H9 (cell line): ENCODE results near the gene FCSK. TPM values are rescaled to one million over a fixed set of nuclear protein-coding genes. Genes with fewer than 3 reads are reported as not detected.

ENCODE experiments used
- DNase-seq: peaks from one replicate; pipeline ENCODE4 v3.0.0-alpha.2; 2017
- H2AFZ ChIP-seq: one replicate; pipeline ENCODE4 v1.6.1; 2013; ENCODE audit warnings: mild to moderate bottlenecking, low read length, control low read depth, moderate library complexity
- H2AK5ac ChIP-seq: 2 replicates; pipeline ENCODE4 v1.6.1; 2013; ENCODE audit warnings: low read length, control low read depth, mixed read lengths; ENCODE audit not compliant: insufficient read length
- H2BK120ac ChIP-seq: one replicate; pipeline ENCODE4 v1.6.1; 2013; ENCODE audit warnings: low read depth, mild to moderate bottlenecking, low read length, control low read depth, inconsistent platforms; ENCODE audit not compliant: poor library complexity, severe bottlenecking
- H2BK12ac ChIP-seq: 2 replicates; pipeline ENCODE4 v1.6.1; 2013; ENCODE audit warnings: low read length, control low read depth, mixed read lengths, low read depth; ENCODE audit not compliant: insufficient read length
- H2BK15ac ChIP-seq: 2 replicates; pipeline ENCODE4 v1.6.1; 2013; ENCODE audit warnings: low read depth, low read length, control low read depth
- H2BK20ac ChIP-seq: one replicate; pipeline ENCODE4 v1.6.1; 2013; ENCODE audit warnings: low read depth, mild to moderate bottlenecking, low read length, control low read depth, inconsistent platforms; ENCODE audit not compliant: poor library complexity, severe bottlenecking
- H2BK5ac ChIP-seq: 2 replicates; pipeline ENCODE4 v1.6.1; 2013; ENCODE audit warnings: low read length, control low read depth, mixed read lengths; ENCODE audit not compliant: insufficient read length
- H3K14ac ChIP-seq: 2 replicates; pipeline ENCODE4 v1.6.1; 2013; ENCODE audit warnings: low read length, control low read depth; ENCODE audit not compliant: insufficient read depth
- H3K18ac ChIP-seq: 2 replicates; pipeline ENCODE4 v1.6.1; 2013; ENCODE audit warnings: low read depth, mild to moderate bottlenecking, mixed read lengths, low read length, control low read depth; ENCODE audit not compliant: insufficient read length
- H3K23ac ChIP-seq: 2 replicates; pipeline ENCODE4 v1.6.1; 2013; ENCODE audit warnings: low read length, control low read depth, mixed read lengths, low read depth; ENCODE audit not compliant: insufficient read length
- H3K23me2 ChIP-seq: 2 replicates; pipeline ENCODE4 v1.6.1; 2013; ENCODE audit warnings: low read depth, mild to moderate bottlenecking, mixed read lengths, low read length, control low read depth; ENCODE audit not compliant: insufficient read length, poor library complexity, severe bottlenecking
- H3K27ac ChIP-seq: 2 replicates; pipeline ENCODE4 v1.5.1; 2013; ENCODE audit warnings: low read length, control low read depth, mixed read lengths, low read depth; ENCODE audit not compliant: insufficient read length
- H3K27me3 ChIP-seq: 2 replicates; pipeline ENCODE4 v1.6.1; 2013; ENCODE audit warnings: low read length, control low read depth, inconsistent platforms; ENCODE audit not compliant: insufficient read depth
- H3K4ac ChIP-seq: 2 replicates; pipeline ENCODE4 v1.6.1; 2013; ENCODE audit warnings: low read depth, mild to moderate bottlenecking, control low read depth, inconsistent platforms, low read length, moderate library complexity
- H3K4me1 ChIP-seq: 2 replicates; pipeline ENCODE4 v1.6.1; 2013; ENCODE audit warnings: low read length, control low read depth, inconsistent platforms; ENCODE audit not compliant: insufficient read depth
- H3K4me2 ChIP-seq: 2 replicates; pipeline ENCODE4 v1.6.1; 2013; ENCODE audit warnings: low read length, control low read depth, mixed read lengths; ENCODE audit not compliant: insufficient read length, insufficient read depth
- H3K56ac ChIP-seq: 2 replicates; pipeline ENCODE4 v1.6.1; 2013; ENCODE audit warnings: low read depth, mild to moderate bottlenecking, mixed read lengths, low read length, control low read depth; ENCODE audit not compliant: insufficient read length
- H3K79me1 ChIP-seq: 2 replicates; pipeline ENCODE4 v1.6.1; 2013; ENCODE audit warnings: low read depth, mild to moderate bottlenecking, moderate library complexity, low read length, control low read depth, inconsistent platforms; ENCODE audit not compliant: insufficient read depth, poor library complexity, severe bottlenecking
- H3K79me2 ChIP-seq: 2 replicates; pipeline ENCODE4 v1.6.1; 2013; ENCODE audit warnings: low read length, control low read depth, inconsistent platforms; ENCODE audit not compliant: insufficient read depth
- H3K9ac ChIP-seq: 2 replicates; pipeline ENCODE4 v1.6.1; 2013; ENCODE audit warnings: low read length, control low read depth, mixed read lengths; ENCODE audit not compliant: insufficient read length; ENCODE audit errors: extremely low read depth
- H3K9me3 ChIP-seq: one replicate; pipeline ENCODE4 v1.6.1; 2013; ENCODE audit warnings: low read depth, low read length, inconsistent platforms; ENCODE audit not compliant: control insufficient read depth
- H3T11ph ChIP-seq: one replicate; pipeline ENCODE4 v1.6.1; 2013; ENCODE audit warnings: mild to moderate bottlenecking, low read length, control low read depth, inconsistent platforms
- H4K20me1 ChIP-seq: one replicate; pipeline ENCODE4 v1.6.1; 2013; ENCODE audit not compliant: control insufficient read depth, insufficient read length, insufficient read depth
- H4K5ac ChIP-seq: 2 replicates; pipeline ENCODE4 v1.6.1; 2013; ENCODE audit warnings: low read depth, mild to moderate bottlenecking, mixed read lengths, low read length, control low read depth; ENCODE audit not compliant: insufficient read length
- H4K8ac ChIP-seq: replicated peaks from 2 replicates; pipeline ENCODE4 v1.6.1; 2013; ENCODE audit warnings: low read length, control low read depth, mixed read lengths, low read depth; ENCODE audit not compliant: insufficient read length
- H4K91ac ChIP-seq: 2 replicates; pipeline ENCODE4 v1.6.1; 2013; ENCODE audit warnings: low read depth, mild to moderate bottlenecking, moderate library complexity, mixed read lengths, low read length, control low read depth; ENCODE audit not compliant: insufficient read length
- H3K27ac Mint-ChIP-seq, 3 experiments: 2 replicates in 2 of 3; 3 replicates in 1 of 3; pipeline ENCODE4 v1.8.0; 2020 to 2021; ENCODE audit warnings: mixed read lengths in 3 of 3, mild to moderate bottlenecking in 1 of 3, moderate library complexity in 1 of 3
- H3K27me3 Mint-ChIP-seq: 2 replicates; pipeline ENCODE4 v1.8.0; 2021; ENCODE audit warnings: low read depth, mild to moderate bottlenecking, moderate library complexity, mixed read lengths
- H3K36me3 Mint-ChIP-seq, 3 experiments: 2 replicates in 2 of 3; 3 replicates in 1 of 3; pipeline ENCODE4 v1.8.0; 2020 to 2021; ENCODE audit warnings: low read depth in 3 of 3, mixed read lengths in 3 of 3; ENCODE audit not compliant: insufficient read depth in 1 of 3
- H3K4me1 Mint-ChIP-seq, 2 experiments: 2 replicates each; pipeline ENCODE4 v1.8.0; 2020; ENCODE audit warnings: mixed read lengths in 2 of 2
- H3K4me3 Mint-ChIP-seq, 2 experiments: 2 replicates in 1 of 2; 3 replicates in 1 of 2; pipeline ENCODE4 v1.8.0; 2020 to 2021; ENCODE audit warnings: mild to moderate bottlenecking in 2 of 2, mixed read lengths in 2 of 2, moderate library complexity in 1 of 2
- H3K9me3 Mint-ChIP-seq, 2 experiments: 2 replicates in 1 of 2; 3 replicates in 1 of 2; pipeline ENCODE4 v1.8.0; 2020; ENCODE audit warnings: mild to moderate bottlenecking in 2 of 2, mixed read lengths in 2 of 2, moderate library complexity in 1 of 2
- CTCF ChIP-seq: fragments of 200-600 bp; sonication (generic); conservative IDR thresholded peaks from 3 replicates; pipeline ENCODE4 v1.8.0; 2021; ENCODE audit warnings: antibody characterized with exemption, mild to moderate bottlenecking
- WGBS: extraction: QIAGEN DNeasy Blood & Tissue Kit; methylation state at CpG from one replicate; pipeline ENCODE4 v1.1.7; 2013; ENCODE audit warnings: missing lambda C conversion rate, low lambda C conversion rate, mixed read lengths; ENCODE audit not compliant: insufficient read length; ENCODE audit errors: extremely low coverage; 5-methylcytosine and 5-hydroxymethylcytosine counted together
- total RNA-seq: library from RNA; stranded (reverse); gene quantifications from 2 replicates; pipeline ENCODE4 v1.2.1, GENCODE V29; 2021

The FCSK gene
- total RNA-seq, 1 experiment from 2014 or later, result 6.5 TPM

- Histone ChIP-seq H3K23me2 (peaks cover 8% of the 10 kb centered on the region), H3K9ac (peak overlapping the region; percentile 7), H3K27ac (peak overlapping the region; percentile 95), H3K27me3 (no peaks in the 10 kb centered on the region), H3K23ac (no peak overlapping the region), H3K18ac (peak overlapping the region; percentile 16), H4K5ac (peak overlapping the region; percentile 81), H4K8ac (no peak overlapping the region), H3K9me3 (no peaks in the 10 kb centered on the region), H3K4me1 (peaks cover 21% of the 10 kb centered on the region), H3K79me2 (peaks cover 17% of the 10 kb centered on the region; the same call in 1 of the 2 replicates), H3K79me1 (no peaks in the 10 kb centered on the region), H3K4ac (peak overlapping the region; percentile 76), H2AK5ac (peak overlapping the region; percentile 99), H2BK5ac (peak overlapping the region; percentile 62), H2AFZ (no peak overlapping the region), H2BK120ac (no peak overlapping the region), H2BK15ac (no peak overlapping the region), H3K14ac (peak overlapping the region; percentile 74), H4K20me1 (no peaks in the 10 kb centered on the region), H4K91ac (peak overlapping the region; percentile 88), H3T11ph (no peak overlapping the region), H2BK12ac (peak overlapping the region; percentile 52), H3K4me2 (no peak overlapping the region), H2BK20ac (no peak overlapping the region), H3K56ac (no peak overlapping the region)
- Mint-ChIP-seq H3K9me3 (no peaks in the 10 kb centered on the region), H3K27me3 (no peaks in the 10 kb centered on the region), H3K27ac (peak overlapping the region; percentile 94 to 99 (median 99); a peak in 6 of 7 replicates), H3K36me3 (peaks cover 11 to 24% (median 13%) of the 10 kb centered on the region in 3 experiments; a peak in 6 of 7 replicates), H3K4me3 (peak overlapping the region; percentile 7 to 27; a peak in 3 of 5 replicates), H3K4me1 (peaks cover 58 to 59% of the 10 kb centered on the region in 2 experiments)
- no CpG with 5 or more reads among the region's 5 CpGs for WGBS
- DNase-seq, result no peak
- no peak for TF ChIP-seq CTCF
Observed at GRCh38 chr16:70429888-70430666, 24.3 kb upstream of the FCSK start.
